Skin of body (tissue), 2 donors: ENCODE data around the gene FAM89B. TPM values are rescaled to one million over a fixed set of nuclear protein-coding genes. Genes with fewer than 3 reads are reported as not detected.
A peak's percentile ranks its signal among the peaks of the same experiment; 100 is the strongest.

Source experiments
- DNase-seq: peaks from one replicate; lab custom pipeline; 2025; lab: John Stamatoyannopoulos, UW
- total RNA-seq: library from RNA; depleted of rRNA; stranded (reverse); fragments of >200 nt; gene quantifications from one replicate; pipeline ENCODE4 v1.2.3, GENCODE V29; 2014

FAM89B gene
- total RNA-seq, 1 donor from 2014 or later, result 9.8 TPM

- no peak for DNase-seq
Measured at GRCh38 chr11:65588199-65589054, 16.1 kb downstream of the FAM89B start.

GRCh38 chr11:65589444-65590239 is 17.3 kb downstream of the FAM89B start:
- DNase-seq, result no peak

GRCh38 chr11:65590240-65590738 is 18.0 kb downstream of the FAM89B start:
- no peak for DNase-seq

GRCh38 chr11:65591939-65592857 is 19.9 kb downstream of the FAM89B start:
- DNase-seq, result no peak

- no peak for DNase-seq
Measured at GRCh38 chr11:65592858-65593517, 20.6 kb downstream of the FAM89B start.

GRCh38 chr11:65593518-65594414 is 21.4 kb downstream of the FAM89B start:
- DNase-seq, result no peak

GRCh38 chr11:65595131-65595530 is 22.8 kb downstream of the FAM89B start:
- no peak for DNase-seq

GRCh38 chr11:65595543-65596281 is 23.4 kb downstream of the FAM89B start, which contains the start of gene KCNK7:
Gene KCNK7 (minus strand): TSS chr11:65595800. CDS start chr11:65595772, 28 bp downstream.
- no peak for DNase-seq

- no peak for DNase-seq
Measured at GRCh38 chr11:65596520-65596919, 24.2 kb downstream of the FAM89B start.

GRCh38 chr11:65598258-65598699 is 25.9 kb downstream of the FAM89B start:
- no peak for DNase-seq

GRCh38 chr11:65599216-65599954 is 27.0 kb downstream of the FAM89B start:
- DNase-seq, result no peak

- DNase-seq, result no peak
Measured at GRCh38 chr11:65599955-65600246, 27.6 kb downstream of the FAM89B start.

GRCh38 chr11:65604258-65604657 is 31.9 kb downstream of the FAM89B start:
- no peak for DNase-seq

- peak; percentile 92 for DNase-seq
Measured at GRCh38 chr11:65606876-65607613, 34.7 kb downstream of the FAM89B start.

- DNase-seq, result no peak
Measured at GRCh38 chr11:65607614-65608426, 35.5 kb downstream of the FAM89B start.

GRCh38 chr11:65609229-65609628 is 36.9 kb downstream of the FAM89B start:
- no peak for DNase-seq

GRCh38 chr11:65609665-65610064 is 37.3 kb downstream of the FAM89B start:
- DNase-seq, result no peak
